ENCODE data around the gene RGCC.
A peak's percentile ranks its signal among the peaks of the same experiment; 100 is the strongest.
"Not testable (repeated sequence)": the region's sequence is repeated elsewhere in the genome, so short reads cannot be mapped to it uniquely, and the experiment has no call there.

The RGCC gene

DNA sequence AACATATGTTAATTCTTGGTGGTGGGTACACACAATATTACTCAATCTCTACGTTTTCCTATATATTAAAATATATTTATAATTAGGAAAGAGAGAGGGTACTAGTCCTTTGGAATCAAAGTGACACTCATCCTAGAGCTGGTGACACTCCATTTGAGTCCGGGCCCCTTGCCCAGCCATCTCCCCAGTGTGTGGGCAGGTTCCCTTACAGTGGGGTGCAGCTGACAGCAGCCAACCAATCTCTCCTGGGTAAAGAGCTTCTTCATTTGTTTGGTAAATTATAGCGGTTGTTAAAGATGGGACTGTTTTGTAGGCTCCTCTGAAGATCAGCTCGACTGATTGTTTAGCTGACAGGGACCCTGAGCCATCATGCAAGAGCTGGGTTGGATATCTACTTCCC lies 37.2 kb upstream of the RGCC start:
- H3K36me3 ChIP-seq (ENCODE audit: control insufficient read depth, insufficient read depth, low read length) = no peaks in the 10 kb centered on the region
- WGBS (ENCODE audit: insufficient coverage, insufficient read length) = no CpG with 5 or more reads among the region's 4 CpGs
- H3K27ac ChIP-seq (ENCODE audit: low read length) = no peak overlapping the region
- no peak for DNase-seq (ENCODE audit: low read depth, low spot score)
- no peaks in the 10 kb centered on the region for H3K9me3 ChIP-seq (ENCODE audit: control insufficient read depth, insufficient read depth, low read length)
- H3K4me1 ChIP-seq (ENCODE audit: control insufficient read depth, insufficient read depth, low read length) = no peaks in the 10 kb centered on the region
- H3K4me3 ChIP-seq (ENCODE audit: low read length) = no peak overlapping the region
- H3K27me3 ChIP-seq (ENCODE audit: control insufficient read depth, insufficient read depth, low read length) = no peaks in the 10 kb centered on the region

DNA sequence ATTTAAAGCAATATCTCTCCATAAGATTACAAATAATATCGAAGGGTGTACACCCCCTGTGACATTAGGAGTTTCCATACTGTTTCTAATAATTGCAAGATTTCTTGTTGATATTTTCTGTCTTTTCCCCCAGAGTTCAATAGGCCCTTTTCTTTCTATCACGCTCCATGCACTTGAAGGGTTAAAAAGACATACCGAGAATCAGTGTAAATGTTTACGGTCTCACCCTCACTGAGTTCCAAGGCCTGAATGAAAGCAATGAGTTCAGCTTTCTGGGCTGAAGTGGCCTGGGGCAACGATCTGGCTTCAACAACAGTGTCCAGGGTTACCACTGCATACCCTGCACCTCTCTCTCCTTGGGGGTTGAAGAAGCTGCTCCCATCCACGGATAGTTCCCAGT lies 36.0 kb upstream of the RGCC start:
- H3K36me3 ChIP-seq (ENCODE audit: control insufficient read depth, insufficient read depth, low read length); H3K27ac ChIP-seq (ENCODE audit: low read length); H3K27me3 ChIP-seq (ENCODE audit: control insufficient read depth, insufficient read depth, low read length); H3K4me3 ChIP-seq (ENCODE audit: low read length); H3K9me3 ChIP-seq (ENCODE audit: control insufficient read depth, insufficient read depth, low read length); DNase-seq (ENCODE audit: low read depth, low spot score); H3K4me1 ChIP-seq (ENCODE audit: control insufficient read depth, insufficient read depth, low read length): not testable (repeated sequence)
- WGBS (ENCODE audit: insufficient coverage, insufficient read length) = no CpG with 5 or more reads among the region's 6 CpGs

DNA sequence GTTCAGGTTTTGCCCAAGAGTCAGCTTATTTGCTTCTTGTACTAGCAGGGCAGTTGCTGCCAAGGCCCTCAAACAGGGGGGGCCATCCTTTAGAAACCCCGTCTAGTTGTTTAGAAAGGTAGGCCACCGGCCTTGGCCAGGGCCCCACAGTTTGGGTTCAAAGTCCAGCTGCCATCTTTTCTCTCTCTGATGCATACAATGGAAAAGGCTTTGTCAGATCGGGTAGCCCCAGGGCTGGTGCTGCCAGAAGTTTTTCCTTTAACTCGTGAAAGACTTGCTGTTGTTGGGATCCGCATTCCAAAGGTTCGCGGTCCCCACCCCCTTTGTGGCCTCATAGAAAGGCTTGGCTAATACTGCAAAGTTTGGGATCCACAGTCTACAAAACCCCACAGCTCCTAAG lies 35.4 kb upstream of the RGCC start:
- H3K9me3 ChIP-seq (ENCODE audit: control insufficient read depth, insufficient read depth, low read length); H3K4me3 ChIP-seq (ENCODE audit: low read length); H3K4me1 ChIP-seq (ENCODE audit: control insufficient read depth, insufficient read depth, low read length); H3K27me3 ChIP-seq (ENCODE audit: control insufficient read depth, insufficient read depth, low read length); H3K36me3 ChIP-seq (ENCODE audit: control insufficient read depth, insufficient read depth, low read length); H3K27ac ChIP-seq (ENCODE audit: low read length); DNase-seq (ENCODE audit: low read depth, low spot score): not testable (repeated sequence)
- no CpG with 5 or more reads among the region's 7 CpGs for WGBS (ENCODE audit: insufficient coverage, insufficient read length)

DNA sequence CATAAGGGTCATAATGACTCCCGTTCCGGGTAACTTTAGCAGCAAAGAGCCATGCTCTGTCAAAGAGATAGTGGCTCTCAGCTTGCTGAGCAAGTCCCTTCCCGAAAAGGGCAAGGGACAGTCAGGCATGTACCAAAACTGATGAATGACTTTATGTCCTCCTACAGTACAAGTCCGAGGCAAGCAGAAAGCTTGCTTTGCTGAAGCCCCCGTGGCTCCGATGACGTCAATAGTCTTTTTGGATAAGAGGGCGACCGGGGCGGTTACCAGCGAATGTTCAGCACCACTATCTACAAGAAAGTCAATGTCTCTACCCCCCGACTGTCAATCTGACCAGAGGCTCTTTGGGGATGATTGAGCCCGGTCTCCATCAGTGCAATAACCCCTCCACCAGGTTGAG lies 34.1 kb upstream of the RGCC start:
- DNase-seq (ENCODE audit: low read depth, low spot score); H3K27me3 ChIP-seq (ENCODE audit: control insufficient read depth, insufficient read depth, low read length); H3K4me3 ChIP-seq (ENCODE audit: low read length); H3K27ac ChIP-seq (ENCODE audit: low read length); H3K36me3 ChIP-seq (ENCODE audit: control insufficient read depth, insufficient read depth, low read length); H3K9me3 ChIP-seq (ENCODE audit: control insufficient read depth, insufficient read depth, low read length); H3K4me1 ChIP-seq (ENCODE audit: control insufficient read depth, insufficient read depth, low read length): not testable (repeated sequence)
- no CpG with 5 or more reads among the region's 13 CpGs for WGBS (ENCODE audit: insufficient coverage, insufficient read length)

DNA sequence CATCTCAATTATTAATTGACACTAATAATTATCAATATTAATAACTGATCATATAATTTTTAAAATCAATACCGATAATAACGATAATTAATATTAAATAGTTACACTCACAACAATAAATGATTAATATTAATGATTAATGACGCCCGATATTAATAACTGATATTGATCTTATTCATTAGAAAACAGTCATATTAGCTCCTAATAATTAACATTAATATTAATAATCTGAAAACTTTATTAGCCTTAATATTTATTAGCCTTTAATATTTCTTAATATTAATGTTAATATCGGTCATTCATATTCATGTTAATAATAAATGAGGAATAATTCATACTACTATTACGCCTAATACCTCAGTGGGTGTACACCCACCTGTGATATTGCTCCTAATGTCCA lies 32.7 kb upstream of the RGCC start:
- H3K27me3 ChIP-seq (ENCODE audit: control insufficient read depth, insufficient read depth, low read length); H3K9me3 ChIP-seq (ENCODE audit: control insufficient read depth, insufficient read depth, low read length); DNase-seq (ENCODE audit: low read depth, low spot score); H3K4me1 ChIP-seq (ENCODE audit: control insufficient read depth, insufficient read depth, low read length); H3K27ac ChIP-seq (ENCODE audit: low read length); H3K36me3 ChIP-seq (ENCODE audit: control insufficient read depth, insufficient read depth, low read length); H3K4me3 ChIP-seq (ENCODE audit: low read length): not testable (repeated sequence)
- WGBS (ENCODE audit: insufficient coverage, insufficient read length) = 100% methylated on average over 2 of the region's 6 CpGs

DNA sequence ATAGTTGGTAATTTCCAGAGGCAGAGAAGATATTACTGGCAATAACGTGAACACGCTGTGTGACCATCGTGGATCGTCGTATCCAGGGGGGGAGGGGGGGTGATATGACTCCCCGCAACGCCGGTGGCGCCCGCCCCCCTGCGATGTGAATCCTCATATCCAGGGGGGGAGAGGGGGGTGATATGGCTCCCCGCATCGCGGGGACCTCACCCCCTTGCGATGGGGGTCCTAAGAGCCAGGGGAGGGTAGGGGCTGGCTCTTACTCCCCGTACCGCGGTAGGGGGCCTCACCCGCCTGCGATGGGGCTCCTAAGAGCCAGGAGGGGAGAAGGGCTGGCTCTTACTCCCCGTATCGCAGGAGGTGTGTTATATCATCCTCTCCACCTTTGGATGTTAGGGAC lies 31.3 kb upstream of the RGCC start:
- no peaks in the 10 kb centered on the region for H3K9me3 ChIP-seq (ENCODE audit: control insufficient read depth, insufficient read depth, low read length)
- no peaks in the 10 kb centered on the region for H3K27me3 ChIP-seq (ENCODE audit: control insufficient read depth, insufficient read depth, low read length)
- WGBS (ENCODE audit: insufficient coverage, insufficient read length) = no CpG with 5 or more reads among the region's 22 CpGs

DNA sequence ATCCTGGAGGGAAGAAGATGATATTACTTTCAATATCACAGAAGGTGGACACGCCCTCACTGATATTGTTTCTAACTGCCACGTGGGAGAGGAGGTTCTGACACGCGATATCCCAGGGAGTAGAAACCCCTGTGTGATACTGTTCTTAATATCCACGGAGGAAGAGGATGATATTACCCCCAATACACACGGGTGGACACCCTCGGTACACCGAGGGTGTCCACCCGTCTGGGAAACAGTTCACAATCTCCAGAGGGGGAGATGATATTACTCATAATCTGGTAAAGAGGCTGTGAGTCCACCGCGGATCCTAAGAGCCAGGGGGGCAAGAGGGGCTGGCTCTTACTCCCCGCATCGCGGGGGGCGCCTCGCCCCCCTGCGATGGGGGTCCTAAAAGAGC lies 29.7 kb upstream of the RGCC start:
- H3K27ac ChIP-seq (ENCODE audit: low read length) = no peak overlapping the region
- H3K4me3 ChIP-seq (ENCODE audit: low read length) = no peak overlapping the region
- no CpG with 5 or more reads among the region's 17 CpGs for WGBS (ENCODE audit: insufficient coverage, insufficient read length)

More for the DNA sequence above, 31.3 kb upstream of the RGCC start:
- no peak for DNase-seq (ENCODE audit: low read depth, low spot score)
- Histone ChIP-seq H3K4me1 (ENCODE audit: control insufficient read depth, insufficient read depth, low read length) (no peaks in the 10 kb centered on the region), H3K4me3 (ENCODE audit: low read length) (no peak overlapping the region), H3K36me3 (ENCODE audit: control insufficient read depth, insufficient read depth, low read length) (no peaks in the 10 kb centered on the region), H3K27ac (ENCODE audit: low read length) (no peak overlapping the region)

DNA sequence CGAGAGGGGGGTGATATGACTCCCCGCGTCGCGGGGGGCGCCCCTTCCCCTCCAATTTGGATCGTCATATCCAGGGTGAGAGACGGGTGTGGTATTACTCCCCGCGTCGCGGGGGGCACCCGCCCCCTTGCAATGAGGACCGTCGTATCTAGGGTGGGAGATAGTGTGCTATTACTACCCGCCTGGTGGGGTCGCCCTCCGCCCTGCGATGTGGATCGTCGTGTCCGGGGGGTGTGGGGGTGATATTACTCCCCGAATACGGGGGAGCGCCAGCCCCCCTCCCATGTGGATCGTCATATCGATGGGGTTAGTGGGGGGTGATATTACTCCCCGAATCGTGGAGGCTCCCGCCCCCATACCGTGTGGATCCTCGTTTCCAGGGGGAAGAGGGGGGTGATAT lies 29.2 kb upstream of the RGCC start:
- H3K27me3 ChIP-seq (ENCODE audit: control insufficient read depth, insufficient read depth, low read length) = no peaks in the 10 kb centered on the region
- no peak for DNase-seq (ENCODE audit: low read depth, low spot score)
- peak overlapping the region; percentile 43; the same call in 1 of the 2 replicates for H3K4me3 ChIP-seq (ENCODE audit: low read length)

More for the DNA sequence above, 29.7 kb upstream of the RGCC start:
- no peaks in the 10 kb centered on the region for H3K4me1 ChIP-seq (ENCODE audit: control insufficient read depth, insufficient read depth, low read length)
- no peaks in the 10 kb centered on the region for H3K36me3 ChIP-seq (ENCODE audit: control insufficient read depth, insufficient read depth, low read length)
- no peaks in the 10 kb centered on the region for H3K9me3 ChIP-seq (ENCODE audit: control insufficient read depth, insufficient read depth, low read length)
- H3K27me3 ChIP-seq (ENCODE audit: control insufficient read depth, insufficient read depth, low read length) = no peaks in the 10 kb centered on the region
- DNase-seq (ENCODE audit: low read depth, low spot score) = no peak

DNA sequence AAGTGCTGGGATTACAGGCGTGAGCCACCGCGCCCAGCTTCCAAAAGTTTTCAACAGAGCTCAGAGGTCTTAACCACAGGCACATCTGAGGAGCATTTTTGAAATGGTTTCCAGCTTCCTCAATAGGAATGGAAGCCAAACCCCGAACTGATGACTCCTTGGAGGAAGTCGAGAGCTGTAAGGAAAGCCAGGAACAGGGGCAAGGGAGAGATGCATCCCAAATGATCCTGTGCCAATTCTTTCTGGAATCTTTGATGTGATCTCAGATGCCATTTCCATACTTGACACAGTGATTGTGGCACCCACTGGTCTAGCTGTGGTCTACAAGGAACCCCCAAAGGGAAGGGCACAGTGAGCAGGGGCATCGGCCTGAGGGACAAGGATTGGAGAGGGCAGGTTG lies 23.3 kb upstream of the RGCC start:
- not testable (repeated sequence) for H3K4me3 ChIP-seq (ENCODE audit: low read length); DNase-seq (ENCODE audit: low read depth, low spot score); H3K4me1 ChIP-seq (ENCODE audit: control insufficient read depth, insufficient read depth, low read length); H3K9me3 ChIP-seq (ENCODE audit: control insufficient read depth, insufficient read depth, low read length); H3K36me3 ChIP-seq (ENCODE audit: control insufficient read depth, insufficient read depth, low read length); H3K27me3 ChIP-seq (ENCODE audit: control insufficient read depth, insufficient read depth, low read length); H3K27ac ChIP-seq (ENCODE audit: low read length)
- no CpG with 5 or more reads among the region's 6 CpGs for WGBS (ENCODE audit: insufficient coverage, insufficient read length)

More for the DNA sequence above, 29.2 kb upstream of the RGCC start:
- no peaks in the 10 kb centered on the region for H3K36me3 ChIP-seq (ENCODE audit: control insufficient read depth, insufficient read depth, low read length)
- WGBS (ENCODE audit: insufficient coverage, insufficient read length) = no CpG with 5 or more reads among the region's 32 CpGs
- no peaks in the 10 kb centered on the region for H3K9me3 ChIP-seq (ENCODE audit: control insufficient read depth, insufficient read depth, low read length)
- H3K27ac ChIP-seq (ENCODE audit: low read length) = no peak overlapping the region
- H3K4me1 ChIP-seq (ENCODE audit: control insufficient read depth, insufficient read depth, low read length) = no peaks in the 10 kb centered on the region

DNA sequence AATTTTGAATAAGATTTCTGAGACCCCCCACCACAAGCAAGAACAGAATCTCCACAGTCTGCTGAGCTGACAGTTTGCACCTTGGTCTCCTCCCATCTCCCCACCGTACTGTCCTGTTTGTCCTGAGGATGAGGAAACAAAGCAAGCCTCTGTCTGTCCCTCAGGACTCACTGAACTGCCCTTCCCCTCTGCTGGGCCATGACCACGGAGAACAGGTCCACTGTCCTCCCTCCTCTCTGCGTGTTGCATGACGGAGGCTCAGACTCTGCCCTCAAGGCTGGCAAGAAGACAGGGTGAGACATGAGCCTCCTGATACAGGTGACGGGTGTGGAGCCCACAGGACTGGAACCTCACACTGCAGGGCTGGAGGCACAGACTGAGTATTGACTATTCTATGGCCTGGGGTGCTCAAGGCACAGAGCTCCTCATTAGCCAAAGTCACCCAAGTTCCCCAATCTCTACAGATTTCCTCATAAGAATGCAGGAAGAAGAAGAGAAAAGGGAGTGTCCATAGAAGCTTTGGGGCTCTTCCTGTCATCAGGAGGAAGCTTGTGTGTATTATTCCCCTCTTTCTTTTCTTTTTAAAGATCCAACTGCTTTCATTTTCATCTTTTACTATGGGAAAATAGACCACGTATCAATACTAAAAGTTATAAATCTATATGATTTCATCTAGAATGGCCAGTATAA lies 22.4 kb upstream of the RGCC start:
- Histone ChIP-seq H3K9me3 (ENCODE audit: control insufficient read depth, insufficient read depth, low read length) (no peaks in the 10 kb centered on the region), H3K27me3 (ENCODE audit: control insufficient read depth, insufficient read depth, low read length) (no peaks in the 10 kb centered on the region), H3K4me3 (ENCODE audit: low read length) (no peak overlapping the region), H3K4me1 (ENCODE audit: control insufficient read depth, insufficient read depth, low read length) (no peaks in the 10 kb centered on the region), H3K27ac (ENCODE audit: low read length) (no peak overlapping the region), H3K36me3 (ENCODE audit: control insufficient read depth, insufficient read depth, low read length) (no peaks in the 10 kb centered on the region)
- WGBS (ENCODE audit: insufficient coverage, insufficient read length) = no CpG with 5 or more reads among the region's 6 CpGs
- no peak for DNase-seq (ENCODE audit: low read depth, low spot score)

DNA sequence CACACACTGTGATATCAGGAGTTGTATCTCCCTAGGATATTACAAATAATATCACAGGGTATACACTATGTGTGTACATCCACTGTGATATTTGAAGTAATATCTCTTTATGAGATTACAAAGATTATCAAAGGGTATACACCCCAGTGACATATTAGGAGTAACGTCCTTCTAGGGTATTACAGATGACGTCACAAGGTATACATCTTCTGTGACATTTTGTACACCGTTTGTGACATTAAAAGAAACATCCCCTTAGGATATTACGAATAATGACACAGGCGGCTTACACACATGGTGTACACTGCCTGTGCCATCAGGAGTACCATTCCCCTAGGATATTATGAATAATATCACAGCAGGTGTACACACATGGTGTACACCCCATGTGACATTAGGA lies 13.4 kb upstream of the RGCC start:
- Histone ChIP-seq H3K36me3 (ENCODE audit: control insufficient read depth, insufficient read depth, low read length) (no peaks in the 10 kb centered on the region), H3K27ac (ENCODE audit: low read length) (no peak overlapping the region), H3K4me3 (ENCODE audit: low read length) (no peak overlapping the region), H3K27me3 (ENCODE audit: control insufficient read depth, insufficient read depth, low read length) (no peaks in the 10 kb centered on the region), H3K4me1 (ENCODE audit: control insufficient read depth, insufficient read depth, low read length) (no peaks in the 10 kb centered on the region), H3K9me3 (ENCODE audit: control insufficient read depth, insufficient read depth, low read length) (no peaks in the 10 kb centered on the region)
- no CpG with 5 or more reads among the region's 5 CpGs for WGBS (ENCODE audit: insufficient coverage, insufficient read length)
- DNase-seq (ENCODE audit: low read depth, low spot score) = no peak
